ENCODE measurements around the gene BIK.

- TF ChIP-seq, protein P1, sequence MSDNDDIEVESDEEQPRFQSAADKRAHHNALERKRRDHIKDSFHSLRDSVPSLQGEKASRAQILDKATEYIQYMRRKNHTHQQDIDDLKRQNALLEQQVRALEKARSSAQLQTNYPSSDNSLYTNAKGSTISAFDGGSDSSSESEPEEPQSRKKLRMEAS (IDR thresholded peaks at IDR 0.05; ENCODE audit: low read depth): no peak
- TF ChIP-seq, protein P2, sequence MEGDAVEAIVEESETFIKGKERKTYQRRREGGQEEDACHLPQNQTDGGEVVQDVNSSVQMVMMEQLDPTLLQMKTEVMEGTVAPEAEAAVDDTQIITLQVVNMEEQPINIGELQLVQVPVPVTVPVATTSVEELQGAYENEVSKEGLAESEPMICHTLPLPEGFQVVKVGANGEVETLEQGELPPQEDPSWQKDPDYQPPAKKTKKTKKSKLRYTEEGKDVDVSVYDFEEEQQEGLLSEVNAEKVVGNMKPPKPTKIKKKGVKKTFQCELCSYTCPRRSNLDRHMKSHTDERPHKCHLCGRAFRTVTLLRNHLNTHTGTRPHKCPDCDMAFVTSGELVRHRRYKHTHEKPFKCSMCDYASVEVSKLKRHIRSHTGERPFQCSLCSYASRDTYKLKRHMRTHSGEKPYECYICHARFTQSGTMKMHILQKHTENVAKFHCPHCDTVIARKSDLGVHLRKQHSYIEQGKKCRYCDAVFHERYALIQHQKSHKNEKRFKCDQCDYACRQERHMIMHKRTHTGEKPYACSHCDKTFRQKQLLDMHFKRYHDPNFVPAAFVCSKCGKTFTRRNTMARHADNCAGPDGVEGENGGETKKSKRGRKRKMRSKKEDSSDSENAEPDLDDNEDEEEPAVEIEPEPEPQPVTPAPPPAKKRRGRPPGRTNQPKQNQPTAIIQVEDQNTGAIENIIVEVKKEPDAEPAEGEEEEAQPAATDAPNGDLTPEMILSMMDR (IDR thresholded peaks at IDR 0.05): peak; percentile 47
- TF ChIP-seq FOSL2 (IDR thresholded peaks at IDR 0.05; ENCODE audit: borderline replicate concordance, low read depth) (no peak), EZH2phosphoT487 (IDR thresholded peaks at IDR 0.05; ENCODE audit: borderline replicate concordance, low read depth) (no peak)
These were observed 20.3 kb upstream of the BIK start for GRCh38 chr22:43090130-43090789.
